ENCODE measurements around the gene TOM1L2. TPM values are rescaled to one million over a fixed set of nuclear protein-coding genes. Genes with fewer than 3 reads are reported as not detected.
A peak's percentile ranks its signal among the peaks of the same experiment; 100 is the strongest.

The TOM1L2 gene
- total and polyA plus RNA-seq, 4 experiments from 2014 or later, result 1.6 to 63.1 (median 35.7) TPM

DNA sequence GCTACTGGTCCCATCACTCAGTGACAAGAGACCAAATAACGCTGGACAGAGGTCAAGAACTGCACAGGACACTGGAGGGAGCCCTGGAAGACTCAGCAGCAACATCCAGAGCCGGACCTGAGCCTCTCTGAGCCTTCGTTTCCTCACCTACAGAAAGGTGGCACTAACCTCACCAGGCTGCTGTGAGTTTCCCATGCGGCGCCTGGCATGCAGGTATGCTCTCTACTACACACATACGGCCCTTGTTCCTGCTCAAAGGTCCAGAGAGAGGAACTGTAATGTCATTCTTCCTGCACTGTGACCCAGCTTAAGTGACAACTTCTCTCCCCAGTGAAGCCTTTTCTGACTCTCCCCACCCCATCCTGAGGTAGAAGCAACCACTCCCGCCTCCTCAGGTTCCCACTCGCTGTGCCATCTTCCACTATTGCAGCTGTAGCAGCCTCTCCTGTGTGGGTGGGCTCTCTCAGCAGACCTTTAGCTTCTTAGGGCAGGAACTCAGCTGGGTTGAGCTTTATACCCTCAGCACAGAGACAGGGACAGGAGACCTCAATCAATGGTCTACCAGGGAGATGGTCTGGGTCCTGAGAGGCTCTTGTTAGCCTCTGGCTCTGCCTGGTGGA lies 91.5 kb downstream of the TOM1L2 start:
- H3K9me3 ChIP-seq (ENCODE audit: control insufficient read depth in 1 of 2, low read length in 2 of 2), result no peaks in the 10 kb centered on the region
- H3K4me3 ChIP-seq (ENCODE audit: low read length in 2 of 2), result no peak overlapping the region
- H3K27me3 Mint-ChIP-seq, result no peaks in the 10 kb centered on the region
- intact Hi-C loops (cut with micrococcal nuclease), result no loop called here
- H3K4me1 Mint-ChIP-seq, result peaks cover 0 to 1% (median 0%) of the 10 kb centered on the region in 4 donors
- no peak for DNase-seq
- peak overlapping the region in 1 of 7 donors; percentile 9 for H3K27ac Mint-ChIP-seq
- H3K9me3 Mint-ChIP-seq, result no peaks in the 10 kb centered on the region
- H3K36me3 ChIP-seq (ENCODE audit: insufficient read depth, low read length), result peaks cover 38% of the 10 kb centered on the region
- no peaks in the 10 kb centered on the region for H3K27me3 ChIP-seq (ENCODE audit: insufficient read depth, low read length)
- CTCF ChIA-PET (ENCODE audit: partially characterized antibody), result interaction anchor here (1.2 kb wide), 1 partner anchor 17 kb away, joined by 3 read pairs; no protein-coding TSS in a partner anchor
- H3K36me3 Mint-ChIP-seq, result peaks cover 63 to 74% of the 10 kb centered on the region in 2 donors
- POLR2A ChIA-PET (ENCODE audit: partially characterized antibody), result no interaction called here
- no peaks in the 10 kb centered on the region for H3K4me1 ChIP-seq (ENCODE audit: insufficient read depth, low read length)
- no peak overlapping the region for H3K27ac ChIP-seq (ENCODE audit: low read depth, low read length)
- no peak overlapping the region for H3K4me3 Mint-ChIP-seq

GRCh38 chr17:17877529-17878358 lies 94.5 kb downstream of the TOM1L2 start:
- Histone ChIP-seq H3K27ac (ENCODE audit: low read depth, low read length) (no peak overlapping the region), H3K9me3 (ENCODE audit: control insufficient read depth in 1 of 2, low read length in 2 of 2) (no peaks in the 10 kb centered on the region), H3K27me3 (ENCODE audit: insufficient read depth, low read length) (no peaks in the 10 kb centered on the region), H3K4me3 (ENCODE audit: low read length in 2 of 2) (no peak overlapping the region), H3K36me3 (ENCODE audit: insufficient read depth, low read length) (peaks cover 33% of the 10 kb centered on the region), H3K4me1 (ENCODE audit: insufficient read depth, low read length) (no peaks in the 10 kb centered on the region)
- Mint-ChIP-seq H3K4me3 (peak overlapping the region in 1 of 8 donors; percentile 63), H3K9me3 (no peaks in the 10 kb centered on the region), H3K27ac (no peak overlapping the region), H3K36me3 (peaks cover 53 to 67% of the 10 kb centered on the region in 2 donors), H3K27me3 (no peaks in the 10 kb centered on the region), H3K4me1 (peaks cover 0 to 2% (median 0%) of the 10 kb centered on the region in 4 donors)
- DNase-seq, result no peak
- intact Hi-C loops (cut with micrococcal nuclease), result no loop called here
- ChIA-PET CTCF (ENCODE audit: partially characterized antibody) (no interaction called here), POLR2A (ENCODE audit: partially characterized antibody) (no interaction called here)

GRCh38 chr17:17876959-17877528 lies 95.2 kb downstream of the TOM1L2 start:
- H3K4me1 Mint-ChIP-seq, result peaks cover 0 to 2% (median 0%) of the 10 kb centered on the region in 4 donors
- intact Hi-C loops (cut with micrococcal nuclease), result no loop called here
- no peak overlapping the region for H3K4me3 Mint-ChIP-seq
- Histone ChIP-seq H3K27ac (ENCODE audit: low read depth, low read length) (no peak overlapping the region), H3K4me3 (ENCODE audit: low read length in 2 of 2) (no peak overlapping the region), H3K9me3 (ENCODE audit: control insufficient read depth in 1 of 2, low read length in 2 of 2) (no peaks in the 10 kb centered on the region), H3K27me3 (ENCODE audit: insufficient read depth, low read length) (no peaks in the 10 kb centered on the region), H3K4me1 (ENCODE audit: insufficient read depth, low read length) (no peaks in the 10 kb centered on the region), H3K36me3 (ENCODE audit: insufficient read depth, low read length) (peaks cover 33% of the 10 kb centered on the region)
- ChIA-PET CTCF (ENCODE audit: partially characterized antibody) (interaction anchor here (1.2 kb wide), 1 partner anchor 8 kb away, joined by 5 read pairs; no protein-coding TSS in a partner anchor), POLR2A (ENCODE audit: partially characterized antibody) (no interaction called here)
- no peak overlapping the region for H3K27ac Mint-ChIP-seq
- no peaks in the 10 kb centered on the region for H3K27me3 Mint-ChIP-seq
- DNase-seq, result no peak
- H3K9me3 Mint-ChIP-seq, result no peaks in the 10 kb centered on the region
- H3K36me3 Mint-ChIP-seq, result peaks cover 54 to 61% of the 10 kb centered on the region in 2 donors

GRCh38 chr17:17874478-17874877 lies 97.7 kb downstream of the TOM1L2 start:
- ChIA-PET POLR2A (ENCODE audit: partially characterized antibody) (no interaction called here), CTCF (ENCODE audit: partially characterized antibody) (interaction anchor here (1.2 to 1.6 kb wide), 2 partner anchors 12 to 45 kb away, joined by 3 to 5 read pairs; no protein-coding TSS in a partner anchor)
- H3K36me3 Mint-ChIP-seq, result peaks cover 41 to 43% of the 10 kb centered on the region in 2 donors
- H3K4me1 ChIP-seq (ENCODE audit: insufficient read depth, low read length), result no peaks in the 10 kb centered on the region
- no peak for DNase-seq
- no peak overlapping the region for H3K4me3 Mint-ChIP-seq
- no peaks in the 10 kb centered on the region for H3K9me3 Mint-ChIP-seq
- H3K9me3 ChIP-seq (ENCODE audit: control insufficient read depth in 1 of 2, low read length in 2 of 2), result no peaks in the 10 kb centered on the region
- H3K27ac ChIP-seq (ENCODE audit: low read depth, low read length), result no peak overlapping the region
- H3K4me3 ChIP-seq (ENCODE audit: low read length in 2 of 2), result no peak overlapping the region
- peaks cover 38% of the 10 kb centered on the region for H3K36me3 ChIP-seq (ENCODE audit: insufficient read depth, low read length)
- no peaks in the 10 kb centered on the region for H3K27me3 Mint-ChIP-seq
- no peak overlapping the region for H3K27ac Mint-ChIP-seq
- H3K4me1 Mint-ChIP-seq, result peaks cover 0 to 2% (median 0%) of the 10 kb centered on the region in 4 donors
- H3K27me3 ChIP-seq (ENCODE audit: insufficient read depth, low read length), result no peaks in the 10 kb centered on the region
- intact Hi-C loops (cut with micrococcal nuclease), result no loop called here

DNA sequence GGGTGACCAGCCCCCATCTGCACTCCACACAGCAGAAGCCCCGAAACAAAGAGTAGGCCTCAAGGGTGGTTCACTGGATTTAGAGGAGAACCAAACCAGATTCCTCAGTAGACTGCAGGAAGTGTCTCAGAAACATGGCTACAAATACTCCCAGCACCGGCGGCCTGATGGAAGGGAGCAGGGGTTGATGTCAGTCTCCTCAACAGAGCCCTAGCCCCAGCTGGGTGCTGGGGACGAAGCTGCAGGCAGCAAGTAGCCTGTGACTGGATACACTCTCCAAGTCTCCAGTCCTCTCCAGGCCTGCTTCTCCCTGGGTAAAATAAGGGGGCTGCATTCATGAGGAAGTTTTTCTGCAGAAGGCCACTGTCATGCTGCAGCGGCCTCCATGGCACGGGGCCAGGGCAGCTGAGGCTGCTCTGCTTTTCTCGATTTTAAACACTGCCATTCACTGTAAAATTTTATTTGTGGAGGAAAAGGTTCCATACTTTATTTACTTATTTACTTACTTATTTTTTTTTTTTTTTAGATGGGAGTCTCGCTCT lies 98.7 kb downstream of the TOM1L2 start:
- Mint-ChIP-seq H3K9me3 (no peaks in the 10 kb centered on the region), H3K4me1 (peaks cover 0 to 2% (median 0%) of the 10 kb centered on the region in 4 donors), H3K4me3 (no peak overlapping the region), H3K27me3 (no peaks in the 10 kb centered on the region), H3K36me3 (peaks cover 34 to 45% of the 10 kb centered on the region in 2 donors), H3K27ac (peak overlapping the region in 1 of 7 donors; percentile 17)
- Histone ChIP-seq H3K36me3 (ENCODE audit: insufficient read depth, low read length) (peaks cover 37% of the 10 kb centered on the region), H3K9me3 (ENCODE audit: control insufficient read depth in 1 of 2, low read length in 2 of 2) (no peaks in the 10 kb centered on the region), H3K27ac (ENCODE audit: low read depth, low read length) (no peak overlapping the region), H3K4me3 (ENCODE audit: low read length in 2 of 2) (no peak overlapping the region), H3K27me3 (ENCODE audit: insufficient read depth, low read length) (no peaks in the 10 kb centered on the region), H3K4me1 (ENCODE audit: insufficient read depth, low read length) (no peaks in the 10 kb centered on the region)
- intact Hi-C loops (cut with micrococcal nuclease), result no loop called here
- DNase-seq, result no peak
- POLR2A ChIA-PET (ENCODE audit: partially characterized antibody), result no interaction called here
- CTCF ChIA-PET (ENCODE audit: partially characterized antibody), result interaction anchor here (1.2 to 1.6 kb wide), 2 partner anchors 11 to 46 kb away, joined by 3 to 5 read pairs; no protein-coding TSS in a partner anchor

DNA sequence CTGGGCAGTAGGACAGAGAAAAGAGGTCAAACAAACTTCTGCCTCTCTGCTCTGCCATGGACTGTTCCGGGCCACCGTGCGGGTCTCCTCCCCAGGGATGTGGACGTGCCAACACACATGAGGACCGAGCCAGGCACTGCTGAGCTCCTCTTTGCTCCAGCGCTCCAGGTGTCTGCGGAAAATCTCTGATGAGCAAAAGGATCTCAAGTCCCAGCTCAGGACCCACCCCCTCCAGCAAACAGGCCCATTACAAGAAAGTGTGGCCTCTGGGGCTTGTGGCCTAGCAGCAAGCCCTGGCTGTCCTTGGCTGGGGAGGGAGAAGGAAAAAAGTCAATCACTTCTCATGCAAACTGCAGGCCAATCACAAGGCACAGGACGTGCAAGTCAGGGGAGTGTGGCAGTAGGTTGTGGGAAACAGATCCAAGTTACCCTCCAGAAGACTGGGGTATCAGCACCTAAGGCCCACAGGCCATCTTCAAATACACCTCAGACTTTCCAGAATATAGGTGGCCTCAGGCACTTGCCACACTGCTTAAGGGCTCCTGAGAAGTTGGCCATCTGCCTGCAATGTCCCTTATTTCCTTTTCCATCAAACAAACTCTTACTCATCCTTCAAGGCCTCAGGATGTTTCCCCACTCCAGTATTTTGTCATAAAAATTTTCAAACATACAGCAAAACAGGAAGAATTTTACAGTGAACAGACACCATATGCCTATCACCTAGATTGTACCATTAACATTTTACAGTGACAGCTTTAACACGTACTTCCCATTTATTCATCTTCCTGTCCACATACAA lies 99.5 kb downstream of the TOM1L2 start:
- peak overlapping the region in 4 of 7 donors; percentile 23 to 75 (median 44) for H3K27ac Mint-ChIP-seq
- H3K4me1 Mint-ChIP-seq, result peaks cover 0 to 2% (median 0%) of the 10 kb centered on the region in 4 donors
- no peaks in the 10 kb centered on the region for H3K9me3 Mint-ChIP-seq
- no peak for DNase-seq
- H3K4me3 Mint-ChIP-seq, result no peak overlapping the region
- H3K4me3 ChIP-seq (ENCODE audit: low read length in 2 of 2), result no peak overlapping the region
- ChIA-PET CTCF (ENCODE audit: partially characterized antibody) (no interaction called here), POLR2A (ENCODE audit: partially characterized antibody) (no interaction called here)
- peaks cover 37% of the 10 kb centered on the region for H3K36me3 ChIP-seq (ENCODE audit: insufficient read depth, low read length)
- no peaks in the 10 kb centered on the region for H3K9me3 ChIP-seq (ENCODE audit: control insufficient read depth in 1 of 2, low read length in 2 of 2)
- no peak overlapping the region for H3K27ac ChIP-seq (ENCODE audit: low read depth, low read length)
- H3K36me3 Mint-ChIP-seq, result peaks cover 37 to 39% of the 10 kb centered on the region in 2 donors
- intact Hi-C loops (cut with micrococcal nuclease), result no loop called here
- H3K27me3 ChIP-seq (ENCODE audit: insufficient read depth, low read length), result no peaks in the 10 kb centered on the region
- no peaks in the 10 kb centered on the region for H3K27me3 Mint-ChIP-seq
- H3K4me1 ChIP-seq (ENCODE audit: insufficient read depth, low read length), result no peaks in the 10 kb centered on the region

All from CD4-positive, alpha-beta memory T cell (primary cell).